ENCODE results near the gene AK3. TPM values are rescaled to one million over a fixed set of nuclear protein-coding genes. Genes with fewer than 3 reads are reported as not detected.

AK3 gene
- total RNA-seq, 1 experiment from 2014 or later: 114 TPM

DNA sequence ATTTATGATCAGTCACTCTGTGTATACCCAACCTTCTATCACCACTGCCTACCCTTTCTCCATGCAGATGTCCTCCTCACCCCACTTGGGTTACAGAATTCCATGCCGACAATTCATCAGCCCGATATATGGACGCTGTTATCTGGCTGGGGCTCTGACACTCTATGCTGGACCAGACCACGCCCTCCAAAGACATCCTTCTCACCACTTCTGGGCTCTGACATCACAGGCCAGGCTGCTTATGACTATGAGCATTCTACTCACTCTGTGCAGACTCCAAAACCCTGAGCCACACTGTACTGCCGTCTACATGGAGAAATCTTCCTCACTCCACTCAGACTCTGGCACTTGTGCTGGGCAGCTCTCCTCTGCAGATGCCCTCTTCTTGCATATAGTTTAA, 7.6 kb upstream of the AK3 start:
- DNase-seq (ENCODE audit: low spot score): no peak

DNA sequence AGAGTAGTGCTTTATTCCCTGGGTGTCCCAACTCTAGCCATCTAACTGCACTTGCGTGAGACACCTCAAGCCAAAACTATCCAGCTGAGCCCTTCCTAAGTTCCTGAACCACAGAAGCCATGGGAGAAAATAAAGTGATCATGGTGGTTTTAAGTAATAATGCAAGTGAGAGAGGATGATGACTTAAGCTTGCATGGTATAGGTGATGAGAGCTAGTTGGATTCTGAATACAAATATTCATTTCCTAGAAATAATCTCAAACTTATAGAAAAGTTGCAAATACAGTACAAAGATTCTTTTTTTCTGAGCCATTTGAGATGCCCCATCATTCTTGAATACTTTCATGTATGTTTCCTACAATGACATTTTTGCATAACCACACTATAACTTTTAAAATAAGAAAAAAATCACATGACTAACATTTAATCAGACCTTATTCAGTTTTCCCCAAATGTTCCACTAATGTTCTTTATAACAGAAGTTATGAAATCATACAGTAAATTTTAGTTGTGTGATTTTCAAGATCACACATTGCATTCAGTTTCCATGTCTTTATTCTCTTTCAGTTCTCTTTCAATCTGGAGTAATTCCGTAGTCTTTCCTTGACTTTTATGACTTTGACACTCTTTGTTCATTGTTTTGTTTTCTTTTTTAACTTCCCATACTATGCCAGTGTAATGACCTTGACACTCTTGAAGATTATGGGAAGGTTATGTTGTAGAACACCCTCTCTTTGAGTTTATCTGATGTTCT, 5.5 kb upstream of the AK3 start:
- DNase-seq (ENCODE audit: low spot score): no peak

DNA sequence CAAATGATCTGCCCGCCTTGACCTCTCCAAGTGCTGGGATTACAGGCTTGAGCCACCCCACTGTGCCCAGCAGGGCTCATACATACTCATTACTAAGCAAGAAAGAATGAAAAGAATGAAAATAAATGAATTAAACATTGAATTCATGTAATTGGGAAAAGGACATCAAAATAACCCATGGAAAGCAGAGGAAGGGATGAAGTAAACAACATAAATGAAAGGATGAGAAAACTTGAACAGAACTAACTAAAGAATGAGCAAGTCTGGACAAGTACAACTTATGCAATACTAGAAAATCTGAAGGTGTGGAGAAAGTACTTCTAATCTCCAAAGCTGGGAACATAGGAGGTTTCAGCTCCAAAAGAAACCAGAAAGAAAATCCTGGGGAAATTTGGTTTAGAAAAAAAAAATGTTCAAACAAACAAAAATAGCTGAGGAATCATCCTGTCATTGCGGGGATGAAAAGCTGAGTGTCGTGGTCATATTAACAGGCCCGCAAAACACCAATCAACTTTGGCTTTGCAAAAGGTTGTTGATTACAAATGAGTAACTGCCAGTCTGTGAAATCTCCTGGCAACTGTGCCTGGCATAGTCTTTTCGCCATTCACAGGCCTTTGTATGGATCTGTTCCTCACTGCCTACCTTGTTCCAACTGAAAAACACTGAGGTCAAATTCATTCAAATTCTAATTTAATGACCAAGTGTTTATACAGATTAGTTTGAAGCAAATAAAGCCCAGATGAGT, 2.3 kb upstream of the AK3 start:
- no peak for DNase-seq (ENCODE audit: low spot score)

DNA sequence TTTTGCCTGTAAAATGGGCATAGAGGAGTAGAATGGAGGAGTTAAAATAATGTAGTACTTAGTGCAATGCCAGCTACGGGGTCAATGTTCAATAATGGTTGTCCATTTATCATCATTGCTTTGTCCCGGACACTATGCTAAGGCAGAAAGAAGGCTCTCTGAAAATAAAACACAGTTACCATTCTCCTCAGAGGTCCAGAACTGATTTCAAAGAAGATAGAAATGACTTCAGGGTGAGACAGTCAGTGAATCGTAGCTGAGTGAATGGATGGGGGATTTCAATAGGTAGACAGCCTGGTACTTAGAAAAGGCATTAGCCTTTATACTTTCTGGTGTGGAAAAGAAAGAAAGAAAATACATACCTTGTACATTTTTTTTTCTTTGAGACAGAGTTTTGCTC, 1.2 kb upstream of the AK3 start:
- DNase-seq (ENCODE audit: low spot score): no peak

DNA sequence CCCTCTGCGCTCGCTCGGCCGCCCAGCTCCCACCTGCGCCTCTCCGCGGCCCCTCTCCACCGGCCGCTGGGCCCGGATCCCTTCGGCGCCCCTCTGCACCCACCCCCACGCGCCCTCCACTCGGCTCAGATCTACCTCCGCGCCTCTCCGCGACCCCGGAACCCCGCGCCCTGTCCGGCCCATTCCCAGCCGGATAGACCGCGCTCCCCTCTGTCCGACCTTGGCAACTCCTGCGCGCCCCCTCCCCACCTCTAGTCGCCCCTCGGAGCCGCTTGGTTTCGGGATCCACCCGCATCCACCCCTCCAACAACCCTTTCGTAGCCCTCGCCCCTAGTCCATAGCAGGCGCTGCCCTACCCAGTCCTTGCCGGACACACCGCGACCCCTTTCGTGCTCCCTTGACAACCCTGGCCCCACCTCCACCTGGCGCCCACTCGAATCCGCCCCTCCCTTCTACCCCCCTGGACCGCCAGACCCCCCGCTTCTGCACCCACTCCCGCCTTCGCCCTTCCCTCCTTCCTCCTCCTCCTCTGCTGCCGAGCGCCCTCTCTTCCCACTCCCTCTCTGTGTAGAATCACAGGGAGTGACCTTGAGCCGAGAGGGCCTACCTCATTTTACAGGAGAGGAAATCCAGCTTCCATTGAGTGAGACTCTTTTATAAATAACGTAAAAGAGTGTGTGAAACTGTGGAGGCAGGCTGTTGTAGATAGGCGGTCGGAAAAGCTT, 525 bp upstream of the AK3 start:
- DNase-seq (ENCODE audit: low spot score): peak; percentile 37

DNA sequence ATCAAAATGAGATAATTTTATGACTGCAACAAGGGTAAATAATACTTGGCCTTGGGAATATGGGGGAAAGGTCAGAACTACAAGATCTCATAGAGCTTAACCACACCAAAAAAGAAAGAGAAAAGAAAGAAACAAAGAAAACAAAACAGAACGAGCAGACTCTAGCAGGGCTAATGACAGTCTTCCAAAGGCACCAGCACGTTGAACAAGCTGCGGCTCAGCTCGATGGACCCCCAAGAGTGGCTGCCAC, 689 bp downstream of the AK3 start:
- peak; percentile 79 for DNase-seq (ENCODE audit: low spot score)

DNA sequence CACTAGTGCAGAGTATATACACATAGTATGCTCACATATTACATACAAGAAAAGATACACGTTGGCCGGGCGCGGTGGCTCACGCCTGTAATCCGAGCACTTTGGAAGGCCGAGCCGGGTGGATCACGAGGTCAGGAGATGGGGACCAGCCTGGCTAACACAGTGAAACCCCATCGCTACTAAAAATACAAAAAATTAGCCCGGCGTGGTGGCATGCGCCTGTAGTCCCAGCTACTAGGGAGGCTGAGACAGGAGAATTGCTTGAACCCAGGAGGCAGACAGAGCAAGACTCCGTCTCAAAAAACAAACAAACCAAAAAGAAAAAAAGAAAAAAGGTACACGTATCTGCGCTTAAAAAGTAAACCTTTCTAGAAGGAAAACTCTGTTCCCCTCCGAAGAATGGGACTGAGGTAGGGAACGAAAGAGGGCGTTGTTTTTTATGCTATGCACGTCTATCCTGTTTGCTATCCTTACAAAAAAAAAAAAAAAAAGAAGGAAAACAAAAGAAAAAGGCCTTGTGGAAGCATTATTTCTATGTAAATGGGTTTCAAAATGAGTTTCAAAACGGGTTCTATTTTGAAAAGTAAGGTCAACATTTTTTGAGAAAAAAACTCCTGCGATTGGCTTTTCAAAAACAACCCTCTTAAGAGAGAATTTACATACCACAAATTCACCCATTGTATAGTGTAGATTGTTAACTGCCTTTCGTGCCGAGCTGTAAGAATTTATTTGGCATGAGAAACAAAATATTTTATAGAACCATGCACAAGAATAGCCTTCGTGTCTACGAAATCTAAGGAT, 1.2 kb downstream of the AK3 start:
- peak; percentile 28 for DNase-seq (ENCODE audit: low spot score)

DNA sequence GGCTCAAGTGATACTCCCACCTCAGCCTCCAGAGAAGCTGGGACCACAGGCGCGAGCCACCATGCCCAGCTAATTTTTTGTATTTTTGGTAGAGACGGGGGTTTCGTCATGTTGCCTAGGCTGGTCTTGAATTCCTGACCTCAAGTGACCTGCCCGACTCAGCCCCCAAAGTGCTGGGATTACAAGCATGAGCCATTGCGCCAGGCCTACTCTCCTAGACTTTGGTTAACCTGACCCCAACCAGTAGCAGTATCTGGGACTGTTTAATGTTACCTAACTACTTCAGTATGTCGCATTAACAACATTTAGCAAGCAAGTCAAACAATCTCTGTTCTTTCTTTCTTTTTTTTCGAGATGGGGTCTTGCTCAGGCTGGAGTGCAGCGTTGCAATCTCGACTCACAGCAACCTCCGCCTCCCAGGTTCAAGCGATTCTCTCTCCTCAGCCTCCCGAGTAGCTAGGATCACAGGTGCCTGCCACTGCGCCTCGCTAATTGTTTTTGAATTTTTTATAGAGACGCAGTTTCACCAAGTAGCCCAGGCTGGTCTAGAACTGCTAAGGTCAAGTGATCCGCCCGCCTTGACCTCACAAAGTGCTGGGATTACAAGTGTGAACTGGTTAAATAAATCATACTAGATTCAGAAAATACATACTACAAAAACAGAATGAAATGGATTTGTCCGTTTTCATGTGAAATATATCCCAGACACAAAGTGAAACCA, 2.0 kb downstream of the AK3 start:
- peak; percentile 39 for DNase-seq (ENCODE audit: low spot score)

DNA sequence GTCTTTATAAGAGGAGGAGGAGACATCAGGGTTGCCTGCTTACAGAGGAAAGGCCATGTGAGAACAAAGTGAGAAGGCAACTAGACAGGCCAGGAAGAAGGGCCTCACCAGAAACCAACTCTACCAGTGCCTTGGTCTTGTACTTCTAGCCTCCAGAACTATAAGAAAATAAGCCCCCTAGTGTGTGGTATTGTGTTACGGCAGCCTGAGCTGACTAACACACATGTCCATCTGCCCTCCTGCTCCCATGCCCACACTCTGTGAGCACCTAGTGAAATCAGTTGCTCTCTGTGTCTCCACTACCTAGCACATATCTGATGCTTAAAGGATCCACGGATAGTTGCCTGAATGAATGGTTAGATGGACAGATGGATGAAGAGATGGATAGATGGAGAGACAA, 6.9 kb downstream of the AK3 start:
- DNase-seq (ENCODE audit: low spot score): no peak

DNA sequence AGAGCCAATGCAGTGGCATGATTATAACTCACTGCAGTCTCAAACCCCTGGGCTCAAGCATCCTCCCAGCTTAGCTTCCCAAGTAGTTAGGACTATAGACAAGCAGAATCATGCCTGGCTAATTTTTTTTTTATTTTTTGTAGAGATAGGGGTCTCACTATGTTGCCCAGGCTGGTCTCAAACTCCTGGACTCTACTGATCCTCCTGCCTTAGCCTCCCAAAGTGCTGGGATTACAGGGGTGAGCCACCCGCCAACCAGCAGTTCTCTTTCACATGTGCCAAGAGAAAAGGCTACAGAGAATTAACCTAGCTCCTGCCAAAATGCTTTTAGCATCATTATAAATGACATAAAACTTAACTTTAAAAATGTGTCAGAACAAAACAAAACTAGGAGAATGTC, 8.1 kb downstream of the AK3 start:
- DNase-seq (ENCODE audit: low spot score): no peak

DNA sequence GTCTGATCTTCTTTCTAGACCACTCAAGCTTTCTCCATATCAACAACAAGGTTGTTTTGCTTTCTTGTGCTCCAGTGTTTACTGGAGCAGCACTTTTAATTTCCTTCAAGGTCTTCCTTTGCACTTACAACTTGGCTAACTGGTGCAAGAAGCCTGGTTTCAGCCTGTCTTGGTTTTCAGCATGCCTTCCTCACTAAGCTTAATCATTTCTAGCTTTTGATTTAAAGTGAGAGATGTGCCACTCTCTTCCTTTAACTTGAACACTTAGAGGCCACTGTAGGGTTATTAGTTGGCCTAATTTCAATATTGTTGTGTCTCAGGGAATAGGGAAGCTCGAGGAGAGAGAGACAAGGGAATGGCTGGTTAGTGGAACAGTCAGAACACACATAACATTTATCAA, 13.4 kb downstream of the AK3 start:
- no peak for DNase-seq (ENCODE audit: low spot score)

DNA sequence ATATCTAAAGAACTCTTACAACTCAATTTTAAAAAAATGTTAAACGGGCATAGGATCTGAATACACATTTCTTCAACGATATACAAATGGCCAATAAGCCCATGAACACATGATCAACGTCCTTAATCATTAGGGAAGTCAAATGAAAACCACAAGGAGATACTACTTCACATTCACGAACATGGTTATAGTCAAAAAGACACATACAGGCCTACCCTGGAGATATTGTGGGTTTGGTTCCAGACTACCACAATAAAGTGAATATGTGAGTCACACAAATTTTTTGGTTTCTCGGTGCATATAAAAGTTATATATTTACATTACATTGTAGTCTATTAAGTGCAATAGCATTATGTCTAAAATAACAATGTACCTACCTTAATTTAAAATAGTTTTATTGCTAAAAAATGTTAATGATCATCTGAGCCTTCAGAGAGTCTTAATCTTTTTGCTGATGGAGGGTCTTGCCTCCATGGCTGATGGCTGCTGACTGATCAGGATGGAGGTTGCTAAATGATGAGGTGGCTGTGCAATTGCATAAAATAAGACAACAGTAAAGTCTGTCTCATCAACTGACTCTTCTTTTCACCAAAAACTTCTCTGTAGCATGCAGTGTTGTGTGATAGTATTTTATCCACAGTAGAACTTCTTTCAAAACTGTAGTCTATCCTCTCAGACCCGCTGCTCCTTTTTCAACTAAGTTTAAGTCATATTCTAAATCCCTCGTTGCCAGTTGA, 15.1 kb downstream of the AK3 start:
- no peak for DNase-seq (ENCODE audit: low spot score)

DNA sequence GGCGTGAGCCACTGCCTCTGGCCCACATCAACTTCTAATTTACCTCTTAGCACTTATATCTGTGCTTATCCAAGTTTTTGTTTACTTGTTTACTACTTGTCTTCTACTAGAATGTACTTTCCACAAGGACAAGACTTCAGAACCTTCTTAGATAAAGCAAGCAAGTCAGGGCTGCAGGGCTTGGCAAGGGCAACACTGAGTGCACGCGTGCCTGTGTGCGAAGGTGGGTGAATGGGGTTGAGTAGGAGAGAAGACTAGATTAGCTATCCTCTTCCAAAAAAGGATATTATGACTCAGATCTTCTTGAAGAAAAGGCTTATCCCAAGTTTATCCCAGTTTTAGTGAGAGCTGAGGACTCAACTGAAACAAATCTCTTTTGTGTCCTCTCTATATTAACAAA, 19.3 kb downstream of the AK3 start:
- no peak for DNase-seq (ENCODE audit: low spot score)

DNA sequence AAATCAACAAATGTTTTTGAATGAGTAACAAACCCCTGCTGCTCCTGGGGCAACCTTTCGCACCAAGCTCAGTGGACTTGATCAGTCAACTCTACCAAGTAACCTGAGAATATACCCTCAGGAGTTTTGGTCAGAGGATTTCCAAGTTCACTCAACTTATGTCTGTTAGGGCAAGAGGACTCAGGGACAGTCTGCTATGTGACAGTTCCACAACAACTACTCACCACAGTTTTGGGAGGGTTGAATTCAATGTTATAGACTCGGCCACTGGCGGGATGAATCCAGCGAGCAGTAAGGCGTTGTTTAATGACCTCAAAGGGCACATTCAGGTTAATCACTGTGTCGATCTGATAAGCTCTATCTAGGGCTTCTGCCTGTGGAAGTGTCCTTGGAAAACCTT, 22.1 kb downstream of the AK3 start:
- DNase-seq (ENCODE audit: low spot score): no peak

DNA sequence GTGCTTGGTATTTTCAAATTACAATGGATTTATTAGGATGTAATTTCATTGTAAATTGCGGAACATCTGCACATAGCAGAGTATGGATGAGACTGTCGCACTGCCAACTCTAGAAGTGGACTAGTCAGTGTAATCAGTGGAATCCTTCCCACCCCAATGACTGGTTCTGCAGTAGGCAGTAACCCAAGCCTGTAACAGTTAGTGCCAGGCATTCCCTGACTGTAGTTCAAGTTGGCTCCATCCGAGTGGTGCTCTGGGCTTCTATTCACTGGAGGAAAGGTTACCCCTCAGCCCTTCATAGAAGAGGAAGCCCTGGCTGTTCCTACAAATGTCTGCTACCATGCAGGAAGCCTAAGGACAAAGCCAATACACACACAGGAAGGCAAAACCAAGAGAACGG, 23.2 kb downstream of the AK3 start:
- DNase-seq (ENCODE audit: low spot score): no peak

DNA sequence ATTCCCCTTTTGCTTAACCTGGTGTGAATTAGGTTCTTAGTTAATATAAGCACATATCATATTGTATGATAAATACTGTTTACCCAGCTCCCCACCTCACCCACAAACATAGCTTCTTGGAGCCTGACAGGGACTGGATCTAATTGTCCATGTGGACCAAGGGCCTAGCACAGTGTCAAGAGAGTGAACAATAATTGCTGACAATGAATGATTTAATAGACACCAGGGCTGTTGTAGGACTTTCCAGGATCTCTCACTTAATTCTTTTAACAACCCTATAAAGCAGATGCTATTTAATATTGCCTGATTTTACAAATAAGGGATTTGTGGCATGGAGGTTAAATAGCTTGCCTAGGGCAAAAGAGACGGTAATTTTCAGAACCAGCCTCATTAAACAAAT, 24.8 kb downstream of the AK3 start:
- DNase-seq (ENCODE audit: low spot score): no peak

DNA sequence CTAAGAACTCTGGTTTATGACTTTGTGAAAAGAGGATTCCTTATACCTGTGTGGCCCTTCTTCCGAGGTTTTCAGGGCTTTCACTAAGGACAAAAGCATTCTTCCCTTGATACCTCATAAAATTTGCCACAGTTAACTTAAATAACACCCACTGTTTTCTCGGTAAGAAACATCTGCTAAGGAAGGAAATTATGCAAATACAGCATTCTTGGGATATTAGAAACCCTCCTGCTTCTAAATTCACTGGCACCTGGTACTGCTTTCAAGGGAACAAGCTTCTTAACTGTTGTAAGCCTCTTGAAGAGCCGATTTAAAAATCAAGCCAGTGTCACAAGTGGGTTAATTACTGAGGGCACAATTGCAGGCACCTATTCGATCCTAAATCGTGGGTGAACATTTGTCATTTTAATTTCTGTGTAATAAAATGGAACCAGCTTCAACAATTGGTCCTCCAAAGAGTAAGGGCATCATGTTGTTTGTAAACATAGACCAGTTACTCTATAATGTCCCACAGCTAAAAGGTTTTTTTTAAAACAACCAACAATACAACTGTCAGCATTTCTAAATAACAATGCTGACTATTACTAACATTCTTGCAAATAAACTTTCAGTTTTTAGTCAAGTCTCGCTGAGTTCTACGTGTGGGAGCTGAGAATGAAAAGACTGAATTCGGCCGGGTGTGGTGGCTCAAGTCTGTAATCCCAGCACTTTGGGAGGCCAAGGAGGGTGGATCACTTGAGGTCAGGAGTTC, 26.6 kb downstream of the AK3 start:
- DNase-seq (ENCODE audit: low spot score): no peak

DNA sequence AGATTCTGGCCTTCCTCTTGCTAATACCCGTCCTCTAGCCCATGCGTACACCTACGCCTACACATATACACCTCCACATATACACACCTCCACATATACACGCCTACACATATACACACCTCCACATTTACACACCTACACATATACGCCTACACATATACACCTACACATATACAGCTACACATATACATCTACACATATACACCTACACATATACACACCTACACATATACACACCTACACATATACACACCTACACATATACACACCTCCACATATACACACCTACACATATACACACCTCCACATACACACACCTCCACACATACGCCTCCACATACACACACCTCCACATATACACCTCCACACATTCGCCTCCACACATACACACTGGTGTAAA, 27.2 kb downstream of the AK3 start:
- no peak for DNase-seq (ENCODE audit: low spot score)

DNA sequence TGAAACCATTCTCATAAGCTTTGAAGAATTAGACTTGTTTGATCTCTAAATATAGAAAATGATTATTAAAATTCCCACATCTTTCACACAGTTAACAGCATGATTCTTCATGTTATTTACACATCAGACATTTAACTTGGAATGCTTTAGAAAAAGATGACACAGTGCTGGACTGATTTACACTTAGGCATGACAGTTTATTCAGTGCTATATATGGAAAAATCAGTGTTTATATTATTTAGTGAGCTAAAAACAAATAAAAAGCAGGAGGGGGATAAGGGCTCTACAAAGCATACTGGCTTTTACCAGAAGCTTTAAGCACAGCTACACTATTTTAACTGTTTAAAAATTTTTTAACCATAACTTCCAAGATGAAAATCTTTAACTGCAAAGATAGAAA, 31.6 kb downstream of the AK3 start:
- no peak for DNase-seq (ENCODE audit: low spot score)

DNA sequence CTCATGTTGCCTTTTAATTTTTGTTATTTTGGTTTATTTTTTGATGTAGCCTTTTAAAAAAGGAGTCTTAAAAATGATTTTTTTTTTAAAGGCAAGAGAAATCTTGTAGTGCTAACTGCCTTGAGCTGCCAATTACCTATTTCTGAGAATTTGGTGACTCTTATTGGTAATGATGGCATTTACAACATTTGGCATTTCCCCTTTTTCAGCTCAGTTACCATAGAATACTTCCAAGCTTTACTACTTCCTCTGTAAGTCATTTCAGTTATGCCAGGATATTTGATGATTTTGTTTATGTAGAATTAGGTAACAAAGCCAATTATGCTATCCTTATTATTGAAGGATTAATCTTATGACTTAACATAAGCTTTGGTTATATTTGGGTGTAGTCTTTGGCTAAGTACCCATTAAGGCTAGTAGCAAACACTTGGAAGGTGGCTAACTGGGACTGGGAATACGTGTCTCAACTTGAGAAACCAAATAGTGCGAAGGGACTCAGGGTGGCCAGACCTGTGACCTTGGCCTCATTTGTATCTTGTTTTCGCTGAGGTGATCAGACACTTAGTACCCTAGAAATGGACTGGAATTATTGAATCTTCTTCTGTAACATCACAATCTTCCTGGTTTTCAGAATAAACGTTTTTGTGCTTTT, 33.9 kb downstream of the AK3 start:
- no peak for DNase-seq (ENCODE audit: low spot score)

Data from HT-29 (cell line).